GM21423 (cell line): ENCODE results near the gene TNFRSF8.
A peak's percentile ranks its signal among the peaks of the same experiment; 100 is the strongest.
"Not testable (repeated sequence)": the region's sequence is repeated elsewhere in the genome, so short reads cannot be mapped to it uniquely, and the experiment has no call there.

Source experiments
- ATAC-seq: cut with Tn5 transposase; IDR thresholded peaks from one replicate; pipeline ENCODE4 v1.9.1; 2021; ENCODE audit warnings: mild to moderate bottlenecking, moderate library complexity; ENCODE audit not compliant: unreplicated experiment

Gene TNFRSF8

DNA sequence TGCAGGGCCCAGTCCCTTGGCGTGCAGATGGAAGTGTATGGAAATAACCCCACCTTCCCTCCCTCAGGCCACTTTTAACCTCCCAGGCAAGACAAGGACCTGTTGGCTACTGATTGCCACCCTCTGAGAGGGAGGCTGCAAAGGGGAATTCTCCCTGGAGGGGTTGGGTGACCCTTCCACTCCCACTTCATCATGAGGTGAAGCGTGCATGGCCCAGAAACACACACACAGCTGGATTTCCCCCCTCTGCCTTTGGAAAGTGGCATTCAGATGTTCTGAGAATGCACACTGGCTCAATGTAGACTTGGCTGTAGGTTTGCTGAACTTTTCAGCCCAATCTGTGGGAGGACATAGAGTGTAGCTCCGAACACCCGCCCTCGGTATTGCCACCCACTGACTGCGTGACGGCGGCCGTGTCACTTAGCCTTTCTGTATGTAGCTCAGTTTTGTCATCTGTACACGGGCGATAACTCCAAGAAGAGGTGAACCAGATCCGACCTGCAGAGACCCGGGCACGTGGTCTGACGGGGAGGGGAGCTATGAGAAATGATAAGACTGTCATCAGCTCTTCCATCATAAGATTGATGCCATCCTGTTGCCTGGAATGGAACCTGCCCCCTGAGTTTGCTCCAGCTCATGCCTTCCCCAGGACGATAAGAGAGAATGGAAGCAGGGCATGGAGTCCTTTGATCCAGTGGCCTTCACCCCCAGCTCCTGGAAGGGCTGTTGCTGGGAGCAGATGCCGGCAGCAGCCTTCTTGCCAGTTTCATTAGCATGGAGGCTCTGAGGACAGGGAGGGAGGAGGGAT lies 24.5 kb upstream of the TNFRSF8 start:
- ATAC-seq = no peak

DNA sequence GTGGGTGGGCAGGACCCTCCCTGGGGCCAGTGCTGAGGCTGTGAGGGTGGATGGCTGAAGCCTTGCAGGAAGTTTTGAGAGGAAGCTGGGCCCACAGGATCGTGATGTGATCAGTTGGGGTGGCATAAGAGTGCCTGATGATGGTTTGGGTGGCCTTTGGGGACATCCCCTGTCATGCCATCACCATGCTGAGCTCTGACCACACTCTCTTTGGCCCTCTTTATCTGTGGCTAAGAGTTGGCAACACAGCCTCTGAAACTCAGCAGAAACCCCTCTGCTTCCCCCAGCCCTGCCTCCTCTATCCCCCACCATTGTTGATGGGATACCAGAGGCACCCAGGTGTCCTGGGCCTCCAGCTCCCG lies 24.0 kb upstream of the TNFRSF8 start:
- no peak for ATAC-seq

DNA sequence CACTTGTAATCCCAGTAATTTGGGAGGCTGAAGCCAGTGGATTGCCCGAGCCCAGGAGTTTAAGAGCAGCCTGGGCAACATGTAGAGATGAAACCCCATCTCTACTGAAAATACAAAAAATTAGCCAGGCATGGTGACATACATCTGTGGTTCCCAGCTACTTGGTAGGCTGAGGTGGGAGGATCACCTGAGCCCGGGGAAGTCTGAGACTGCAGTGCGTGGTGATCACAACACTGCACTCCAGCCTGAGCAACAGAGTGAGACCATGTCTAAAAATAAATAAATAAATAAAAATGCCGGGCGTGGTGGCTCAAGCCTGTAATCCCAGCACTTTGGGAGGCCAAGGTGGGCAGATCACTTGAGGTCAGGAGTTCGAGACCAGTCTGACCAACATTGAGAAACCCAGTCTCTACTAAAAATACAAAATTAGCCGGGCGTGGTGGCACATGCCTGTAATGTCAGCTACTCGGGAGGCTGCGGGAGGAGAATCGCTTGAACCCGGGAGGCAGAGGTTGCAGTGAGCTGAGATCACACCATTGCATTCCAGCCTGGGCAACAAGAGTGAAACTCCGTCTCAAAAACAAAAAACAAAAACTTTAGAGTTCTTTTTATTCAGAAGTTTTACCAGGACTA lies 23.2 kb upstream of the TNFRSF8 start:
- peak; percentile 37 for ATAC-seq

DNA sequence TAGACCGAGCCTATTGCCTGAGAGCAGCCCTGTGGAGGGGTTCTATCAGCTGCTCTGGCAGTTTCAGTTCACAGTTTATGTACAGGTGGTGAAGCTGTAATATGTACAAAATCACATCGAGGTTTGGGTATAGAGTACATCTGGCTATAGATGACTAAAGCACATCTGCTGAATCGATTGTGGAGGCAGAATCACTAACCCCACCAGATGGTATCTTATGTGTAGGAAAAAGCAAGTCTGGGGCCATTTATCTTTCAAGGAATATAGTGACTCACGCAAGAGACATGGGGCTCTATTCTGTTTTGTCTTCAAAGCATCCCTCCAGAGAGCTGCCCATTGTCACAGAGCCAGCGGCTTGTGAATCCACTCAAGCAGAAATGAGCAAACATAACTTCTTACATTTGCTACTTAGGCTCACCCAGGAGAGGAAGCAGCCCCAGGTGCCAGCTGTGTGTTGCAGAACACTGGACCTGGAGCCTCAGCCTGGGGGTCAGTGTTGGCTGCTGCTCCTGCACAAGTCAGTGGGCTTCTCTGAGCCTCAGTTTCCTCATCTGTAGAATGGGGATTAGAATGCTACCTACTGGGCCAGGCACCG lies 22.5 kb upstream of the TNFRSF8 start:
- ATAC-seq = peak; percentile 79

DNA sequence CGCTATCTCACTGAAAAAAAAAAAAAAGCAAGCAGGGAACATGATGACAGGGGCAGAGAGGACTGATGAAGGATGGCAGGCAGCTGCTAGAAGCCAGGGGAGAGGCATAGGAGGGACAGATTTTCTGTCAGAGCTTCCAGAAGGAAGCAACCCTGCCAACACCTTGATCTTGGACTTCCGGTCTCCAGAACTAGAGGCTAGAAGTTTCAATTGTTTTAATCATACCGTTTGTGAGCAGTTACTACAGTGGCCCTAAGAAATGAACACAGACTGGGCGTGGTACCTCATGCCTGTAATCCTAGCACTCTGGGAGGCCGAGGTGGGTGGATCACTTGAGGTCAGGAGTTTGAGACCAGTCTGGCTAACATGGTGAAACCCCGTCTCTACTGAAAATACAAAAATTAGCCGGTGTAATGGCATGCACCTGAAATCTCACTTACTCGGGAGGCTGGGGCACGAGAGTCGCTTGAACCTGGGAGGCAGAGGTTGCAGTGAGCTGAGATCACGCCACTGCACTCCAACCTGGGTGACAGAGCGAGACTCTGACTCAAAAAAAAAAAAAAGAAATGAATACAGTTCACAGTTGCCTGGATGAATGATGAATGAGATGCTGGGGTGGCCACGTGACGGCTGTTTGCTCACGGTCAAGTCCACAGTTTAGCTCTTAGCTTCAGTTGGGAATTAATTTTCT lies 18.8 kb upstream of the TNFRSF8 start:
- not testable (repeated sequence) for ATAC-seq

DNA sequence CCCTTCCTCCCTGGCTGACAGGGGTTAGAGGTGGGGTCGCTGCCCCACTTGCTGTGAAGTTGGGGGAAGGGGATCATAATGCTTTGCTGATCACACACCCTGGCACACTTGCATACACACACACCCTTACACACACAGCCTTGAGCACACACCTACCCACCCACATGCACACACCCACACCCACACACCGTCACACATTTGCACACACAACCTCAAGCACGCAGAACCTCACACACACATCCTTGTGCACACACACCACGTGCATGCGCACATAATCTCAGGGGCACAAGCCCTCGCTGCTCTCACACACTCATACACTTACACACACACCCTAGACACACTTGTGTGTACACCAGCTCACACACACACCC lies 16.4 kb upstream of the TNFRSF8 start:
- ATAC-seq = no peak

DNA sequence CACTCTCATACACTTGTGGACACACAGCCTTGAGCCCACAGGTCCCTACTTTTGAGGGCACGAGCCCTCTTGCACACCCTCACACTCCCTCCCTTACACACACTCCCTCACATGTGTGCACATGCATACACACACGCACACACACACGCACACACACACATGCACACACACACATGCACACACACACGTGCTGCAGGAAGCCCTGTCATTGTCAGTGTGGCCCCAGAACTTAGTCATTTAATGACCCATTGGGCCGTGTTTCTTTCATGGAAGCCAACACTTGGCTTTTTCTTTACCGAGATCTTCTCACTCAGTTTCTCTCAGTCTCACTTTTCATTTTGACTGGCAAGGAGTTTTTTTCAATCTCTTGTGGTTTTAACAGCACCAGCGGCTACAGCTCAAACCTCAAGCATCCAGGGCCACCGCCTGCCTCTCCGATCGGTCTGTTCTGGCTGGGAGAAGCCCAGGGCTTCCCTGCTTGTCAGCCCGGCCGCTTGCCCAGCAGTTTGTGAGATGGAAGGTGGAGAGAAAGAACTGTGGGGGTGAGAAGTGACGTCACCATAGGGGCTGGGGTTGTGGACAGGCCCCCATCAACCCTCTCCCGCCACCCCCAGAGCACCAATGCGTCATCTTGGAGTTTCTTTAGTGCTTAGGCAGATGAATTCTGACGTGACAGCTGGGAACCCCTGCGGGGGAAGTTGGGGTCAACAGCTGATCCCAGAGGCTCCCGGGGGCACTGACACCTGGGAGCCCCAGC lies 15.8 kb upstream of the TNFRSF8 start:
- ATAC-seq = peak; percentile 37

DNA sequence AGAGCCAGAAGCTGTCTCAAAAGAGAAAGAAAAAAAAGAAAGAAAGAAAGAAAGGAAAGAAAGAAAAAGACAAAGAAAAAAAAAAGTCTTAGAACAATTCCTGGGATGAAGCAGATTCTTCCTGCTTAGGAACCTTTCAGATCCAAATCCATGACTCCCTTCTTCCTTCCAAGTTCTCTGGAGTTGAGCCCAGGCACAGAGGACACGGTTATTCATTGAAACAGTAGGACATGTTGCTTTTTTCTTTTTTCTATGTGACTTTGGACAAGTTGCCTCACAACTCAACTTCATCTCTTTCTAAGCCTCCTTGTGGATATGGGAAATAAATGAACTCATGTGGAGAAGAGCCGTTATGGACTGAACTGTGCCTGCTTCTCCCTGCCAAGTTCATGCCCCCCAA lies 14.7 kb upstream of the TNFRSF8 start:
- ATAC-seq = no peak

DNA sequence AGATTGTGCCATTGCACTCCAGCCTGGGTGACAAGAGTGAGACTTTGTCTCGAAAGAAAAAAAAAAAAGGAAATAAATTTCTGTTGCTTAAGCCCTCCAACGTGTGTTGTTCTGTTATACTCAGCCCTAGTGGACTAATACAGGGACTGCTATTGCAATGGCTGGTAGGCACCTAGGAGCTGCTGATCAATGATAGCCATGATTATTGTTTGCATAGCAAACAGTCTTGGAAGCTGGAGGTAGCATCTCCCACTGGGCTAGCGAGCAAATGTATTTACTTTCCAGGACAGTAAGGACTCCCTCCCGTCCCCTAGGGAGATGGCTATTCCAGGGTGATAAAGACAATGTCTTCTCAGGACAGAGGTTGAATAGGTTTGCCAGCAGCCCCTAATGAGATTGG lies 13.5 kb upstream of the TNFRSF8 start:
- ATAC-seq = no peak

DNA sequence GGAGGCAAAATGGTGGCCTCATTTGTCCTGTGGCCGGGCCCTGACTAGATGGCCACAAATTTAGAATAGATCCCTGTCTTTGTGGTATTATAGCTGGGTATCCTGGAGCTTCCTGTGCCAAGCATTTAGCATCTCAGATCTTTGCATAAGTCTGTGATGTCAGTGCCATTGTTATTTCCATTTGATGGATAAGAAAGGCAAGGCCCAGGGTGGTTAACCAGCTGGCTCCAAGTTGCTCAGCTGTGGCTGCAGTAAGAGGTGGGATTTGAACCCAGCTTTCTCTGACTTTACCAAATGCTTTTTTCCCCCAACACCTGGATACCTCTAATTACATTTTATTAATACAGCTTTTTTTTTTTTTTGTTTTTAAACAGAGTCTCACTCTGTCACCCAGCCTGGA lies 11.7 kb upstream of the TNFRSF8 start:
- no peak for ATAC-seq

DNA sequence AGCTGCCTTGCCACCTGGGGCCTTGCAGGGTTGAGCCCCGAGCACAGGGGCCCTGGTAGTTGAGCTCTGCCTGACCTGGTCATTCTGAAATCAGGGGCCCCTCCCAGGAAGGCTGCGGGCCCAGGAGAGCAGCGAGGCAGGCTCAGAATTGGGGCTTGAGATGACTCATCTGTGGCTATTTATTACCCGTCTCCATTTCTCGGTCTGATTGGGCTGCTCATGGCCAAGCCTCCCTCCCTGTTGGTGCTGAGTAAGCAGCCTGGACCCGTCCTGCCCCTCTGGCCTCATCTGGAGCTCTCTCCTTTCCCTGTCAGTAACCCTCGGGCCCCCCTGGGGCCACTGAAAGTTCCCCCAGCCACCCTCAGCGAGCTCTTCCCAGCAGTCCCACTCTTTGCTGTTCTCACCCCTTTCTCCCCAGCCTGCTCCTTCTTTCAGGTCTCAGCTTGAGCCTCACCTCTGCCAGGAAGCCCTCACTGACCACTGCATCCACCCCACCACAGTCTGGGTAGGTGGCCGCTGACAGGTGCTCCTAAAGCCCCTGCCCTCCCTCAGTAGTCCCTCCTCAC lies 11.0 kb upstream of the TNFRSF8 start:
- peak; percentile 62 for ATAC-seq

DNA sequence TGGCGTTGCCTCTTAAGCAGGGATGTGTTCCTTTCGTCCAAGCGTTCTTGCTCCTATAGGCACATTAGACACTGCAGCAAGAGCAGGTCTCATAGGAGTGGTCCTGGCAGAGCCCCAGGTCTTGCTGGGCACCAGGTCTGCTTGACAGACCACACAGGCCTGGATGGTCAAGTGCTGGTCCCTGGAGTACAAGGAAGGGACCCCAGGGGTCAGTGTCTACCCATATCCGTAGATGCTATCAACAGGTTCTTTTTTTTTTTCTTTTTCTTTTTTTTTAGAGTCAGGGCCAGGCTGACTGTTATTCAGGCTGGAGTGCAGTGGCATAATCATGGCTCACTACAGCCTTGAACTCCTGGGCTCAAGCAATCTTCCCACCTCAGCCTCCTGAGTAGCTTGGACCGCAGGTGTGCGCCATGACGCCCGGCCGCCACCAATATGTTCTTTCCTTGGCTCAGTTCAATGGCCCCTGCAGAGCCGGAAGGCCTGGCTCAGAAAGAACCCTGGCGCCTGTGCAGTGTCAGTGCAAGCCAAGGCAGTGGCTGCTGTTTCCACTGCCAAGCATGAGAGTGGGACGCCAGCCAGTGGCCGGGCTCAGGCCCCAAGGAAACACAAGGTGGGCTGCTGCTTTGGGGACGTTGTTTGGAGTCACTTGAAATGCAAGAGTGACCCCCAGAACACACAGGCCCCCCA lies 10.0 kb upstream of the TNFRSF8 start:
- no peak for ATAC-seq

DNA sequence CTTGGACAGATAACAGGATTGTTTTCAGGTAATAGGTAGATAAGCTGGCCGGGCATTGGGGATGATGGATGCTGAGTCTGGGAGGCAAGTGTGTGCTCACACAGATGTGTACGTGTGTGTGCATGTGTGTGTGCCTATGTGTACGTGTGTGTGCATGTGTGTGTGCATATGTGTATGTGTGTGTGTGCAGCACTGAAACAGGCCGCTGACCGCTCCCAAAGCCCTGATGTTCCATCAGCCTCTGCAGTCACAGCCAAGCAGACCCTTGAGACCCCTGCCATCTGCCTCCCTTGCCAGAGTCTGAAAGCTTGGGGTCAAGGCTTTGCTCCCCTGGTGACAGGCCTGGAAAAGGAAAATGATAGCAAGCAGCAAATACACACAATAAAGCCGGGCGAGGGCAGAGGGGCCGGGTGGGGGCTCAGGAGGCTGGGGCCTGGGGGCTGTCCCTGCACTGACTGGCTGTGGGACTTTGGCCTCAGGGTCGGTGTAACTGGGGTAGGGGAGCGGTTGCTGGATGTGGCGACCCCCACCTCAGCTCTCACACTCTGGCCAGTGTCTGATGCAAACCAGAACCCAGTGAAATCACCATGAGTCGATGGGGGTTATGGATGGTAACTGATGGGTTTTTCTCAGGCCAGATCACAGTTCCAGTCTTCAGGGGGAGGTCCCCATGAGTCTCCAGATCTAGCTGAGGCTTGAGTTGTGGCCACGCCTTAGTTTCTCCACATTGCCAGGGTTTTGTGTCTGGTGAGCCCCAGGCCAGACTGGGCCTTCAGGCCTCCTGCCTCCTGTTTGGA lies 9.2 kb upstream of the TNFRSF8 start:
- ATAC-seq = peak; percentile 22

DNA sequence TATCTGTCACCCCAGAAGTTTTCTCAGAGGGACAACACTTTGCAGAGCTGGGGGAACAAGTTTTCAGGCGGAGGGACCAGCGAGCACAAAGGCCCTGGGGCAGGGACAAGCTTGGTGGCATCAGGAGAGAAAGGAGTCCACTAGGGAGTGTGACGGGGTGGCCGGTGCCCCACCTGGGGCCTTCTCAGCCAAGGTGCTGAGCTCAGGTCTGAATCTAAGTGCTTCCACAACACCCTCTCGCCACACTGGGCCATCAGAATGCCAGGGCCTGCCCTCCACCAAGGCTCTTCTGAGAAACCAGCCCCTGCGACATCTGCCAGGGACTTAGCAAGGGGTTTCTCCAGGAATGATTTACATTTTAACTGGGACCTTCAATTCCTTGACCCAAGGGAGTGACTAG lies 7.8 kb upstream of the TNFRSF8 start:
- ATAC-seq = no peak

DNA sequence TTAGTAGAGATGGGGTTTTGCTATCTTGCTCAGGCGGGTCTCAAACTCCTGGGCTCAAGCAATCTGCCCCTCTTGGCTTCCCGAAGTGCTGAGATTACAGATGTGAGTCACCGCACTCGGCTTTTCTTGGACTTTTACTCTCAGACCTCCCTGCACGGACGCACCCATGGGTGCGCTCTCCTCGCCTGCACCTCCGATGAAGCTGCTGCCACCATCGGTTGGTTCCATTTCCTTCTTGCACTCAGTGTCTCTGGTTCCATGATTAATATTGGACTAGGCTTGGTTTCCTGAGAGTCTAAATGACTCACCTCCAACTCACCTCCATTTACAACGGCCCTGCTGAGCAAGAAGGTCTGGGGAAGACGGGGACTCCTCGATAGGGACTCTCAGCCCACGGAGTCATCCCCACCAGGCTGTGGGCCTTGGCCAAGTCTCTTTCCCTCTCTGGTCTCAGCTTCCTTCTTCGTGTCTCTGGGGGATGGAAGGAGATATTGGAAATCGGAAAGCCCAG lies 6.7 kb upstream of the TNFRSF8 start:
- ATAC-seq = no peak

DNA sequence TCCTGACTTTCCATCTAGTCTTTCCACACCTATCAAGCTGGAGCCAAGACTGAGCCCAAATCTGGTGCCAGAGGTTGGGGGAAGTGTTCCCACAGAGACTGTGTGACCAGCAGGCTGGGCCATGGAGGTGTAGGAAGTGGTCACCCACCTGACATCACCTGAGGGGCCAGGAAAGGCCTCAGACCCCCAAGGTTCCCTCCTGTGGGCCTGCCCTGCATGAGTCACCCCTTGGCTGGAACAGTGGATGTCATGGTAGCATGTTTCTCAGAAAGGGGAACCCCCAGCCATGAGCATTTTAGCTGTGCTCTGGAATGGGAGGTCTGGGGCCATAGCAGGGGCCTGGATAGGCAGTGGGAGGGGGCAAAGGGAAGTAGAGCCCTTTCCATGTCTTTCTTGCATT lies 5.7 kb upstream of the TNFRSF8 start:
- no peak for ATAC-seq

DNA sequence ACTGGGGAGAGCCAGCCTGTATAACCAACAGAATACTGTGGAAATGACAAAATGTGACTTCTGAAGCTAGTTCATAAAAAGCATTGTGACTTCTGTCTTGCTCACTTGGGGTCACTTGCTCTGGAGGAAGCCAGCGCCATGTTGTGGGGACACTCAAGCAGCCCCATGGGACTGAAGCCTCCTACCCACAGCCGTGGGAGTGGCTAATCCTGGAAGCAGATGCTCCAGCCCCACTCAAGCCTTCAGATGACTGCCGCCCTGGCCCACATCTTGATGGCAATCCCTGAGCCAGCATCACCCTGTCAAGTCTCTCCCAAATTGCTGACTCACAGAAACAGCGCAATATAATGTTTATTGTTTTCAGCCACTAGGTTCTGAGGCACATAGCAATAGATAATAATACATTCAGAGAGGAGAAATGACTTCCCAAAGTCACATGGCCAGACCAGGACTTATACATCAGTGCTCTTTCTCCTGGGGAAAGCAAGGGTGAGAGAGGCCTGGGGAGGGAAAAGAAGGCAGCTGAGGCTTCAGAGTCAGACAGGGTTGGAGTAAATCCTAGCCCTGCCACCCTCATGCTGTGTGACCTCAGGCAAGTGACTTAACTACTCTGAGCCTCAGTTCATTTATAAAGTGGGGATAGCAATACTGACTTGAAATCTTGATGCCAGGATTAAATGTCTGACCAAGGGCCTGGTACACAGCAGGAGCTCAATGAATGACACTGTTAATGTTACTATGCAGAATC lies 5.0 kb upstream of the TNFRSF8 start:
- no peak for ATAC-seq

DNA sequence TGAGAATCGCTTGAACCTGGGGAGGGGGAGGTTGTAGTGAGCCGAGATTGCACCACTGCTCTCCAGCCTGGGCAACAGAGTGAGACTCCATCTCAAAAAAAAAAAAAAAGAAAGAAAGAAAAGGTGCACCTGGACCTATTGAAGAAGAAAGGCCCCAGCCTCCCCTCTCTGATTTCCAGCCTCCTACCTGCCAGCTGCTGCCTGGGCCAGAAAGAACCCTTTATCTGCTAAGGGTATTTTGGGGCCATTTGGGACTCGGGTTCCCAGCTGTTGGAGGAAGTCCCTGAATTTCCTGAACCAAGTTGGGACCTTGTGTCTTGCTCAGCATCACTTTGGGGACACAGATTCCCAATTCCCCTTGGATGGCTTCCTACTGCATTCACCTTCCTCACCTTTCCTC lies 3.9 kb upstream of the TNFRSF8 start:
- ATAC-seq = no peak
